Measurements from ENCODE around the gene AVEN.

DNA sequence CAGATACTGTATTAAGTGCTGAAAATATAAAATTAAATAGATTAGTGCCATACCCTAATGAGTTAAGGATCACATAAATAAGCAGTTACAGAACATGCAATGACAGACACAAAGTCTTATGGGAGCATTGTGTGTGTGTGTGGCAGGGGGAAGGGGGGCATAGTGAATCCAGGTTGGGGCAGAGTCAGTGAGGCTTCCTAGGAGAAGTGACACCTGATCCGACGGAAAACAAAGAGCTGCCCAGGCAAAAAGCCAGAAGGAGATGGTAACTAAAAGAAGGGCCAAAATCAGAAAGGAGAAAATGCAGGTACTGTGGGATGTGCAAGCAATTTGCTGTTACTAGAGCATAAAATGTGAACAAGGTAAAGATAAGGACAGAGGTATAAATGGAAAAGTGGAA, 150.8 kb downstream of the AVEN start:
- TF ChIP-seq, protein P1, sequence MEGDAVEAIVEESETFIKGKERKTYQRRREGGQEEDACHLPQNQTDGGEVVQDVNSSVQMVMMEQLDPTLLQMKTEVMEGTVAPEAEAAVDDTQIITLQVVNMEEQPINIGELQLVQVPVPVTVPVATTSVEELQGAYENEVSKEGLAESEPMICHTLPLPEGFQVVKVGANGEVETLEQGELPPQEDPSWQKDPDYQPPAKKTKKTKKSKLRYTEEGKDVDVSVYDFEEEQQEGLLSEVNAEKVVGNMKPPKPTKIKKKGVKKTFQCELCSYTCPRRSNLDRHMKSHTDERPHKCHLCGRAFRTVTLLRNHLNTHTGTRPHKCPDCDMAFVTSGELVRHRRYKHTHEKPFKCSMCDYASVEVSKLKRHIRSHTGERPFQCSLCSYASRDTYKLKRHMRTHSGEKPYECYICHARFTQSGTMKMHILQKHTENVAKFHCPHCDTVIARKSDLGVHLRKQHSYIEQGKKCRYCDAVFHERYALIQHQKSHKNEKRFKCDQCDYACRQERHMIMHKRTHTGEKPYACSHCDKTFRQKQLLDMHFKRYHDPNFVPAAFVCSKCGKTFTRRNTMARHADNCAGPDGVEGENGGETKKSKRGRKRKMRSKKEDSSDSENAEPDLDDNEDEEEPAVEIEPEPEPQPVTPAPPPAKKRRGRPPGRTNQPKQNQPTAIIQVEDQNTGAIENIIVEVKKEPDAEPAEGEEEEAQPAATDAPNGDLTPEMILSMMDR (IDR thresholded peaks at IDR 0.05 in 8 of 11, conservative IDR thresholded peaks at IDR 0.05 in 3 of 11): no peak
- TF ChIP-seq POLR2A (IDR thresholded peaks at IDR 0.05): no peak

All from spleen (tissue), 7 donors.